KG1 (cell line): ENCODE data around the gene OLFM1.

Source experiments
- DNase-seq: peaks from one replicate; lab custom pipeline; 2025; lab: John Stamatoyannopoulos, UW

OLFM1 gene

DNA sequence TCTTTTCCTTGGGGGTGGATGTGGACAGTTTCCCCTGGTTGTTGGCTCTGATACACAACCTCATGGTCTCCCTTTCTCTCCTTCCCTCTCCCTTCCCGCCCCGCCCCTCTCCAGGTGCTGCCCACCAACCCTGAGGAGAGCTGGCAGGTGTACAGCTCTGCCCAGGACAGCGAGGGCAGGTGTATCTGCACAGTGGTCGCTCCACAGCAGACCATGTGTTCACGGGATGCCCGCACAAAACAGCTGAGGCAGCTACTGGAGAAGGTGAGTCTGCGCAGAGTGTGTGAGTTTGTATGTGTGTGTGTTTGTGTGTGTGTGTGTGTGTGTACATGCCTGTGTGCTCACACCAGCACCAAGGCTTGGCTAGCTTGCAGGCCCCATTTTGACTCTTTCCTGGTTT, 2.6 kb downstream of the OLFM1 start:
- DNase-seq = no peak

- no peak for DNase-seq
These were observed 3.1 kb downstream of the OLFM1 start for GRCh38 chr9:135090547-135090946.

- DNase-seq = no peak
These were observed 4.1 kb downstream of the OLFM1 start for GRCh38 chr9:135091545-135091944.

- DNase-seq = no peak
These were observed 5.6 kb downstream of the OLFM1 start for GRCh38 chr9:135093111-135093510.

DNA sequence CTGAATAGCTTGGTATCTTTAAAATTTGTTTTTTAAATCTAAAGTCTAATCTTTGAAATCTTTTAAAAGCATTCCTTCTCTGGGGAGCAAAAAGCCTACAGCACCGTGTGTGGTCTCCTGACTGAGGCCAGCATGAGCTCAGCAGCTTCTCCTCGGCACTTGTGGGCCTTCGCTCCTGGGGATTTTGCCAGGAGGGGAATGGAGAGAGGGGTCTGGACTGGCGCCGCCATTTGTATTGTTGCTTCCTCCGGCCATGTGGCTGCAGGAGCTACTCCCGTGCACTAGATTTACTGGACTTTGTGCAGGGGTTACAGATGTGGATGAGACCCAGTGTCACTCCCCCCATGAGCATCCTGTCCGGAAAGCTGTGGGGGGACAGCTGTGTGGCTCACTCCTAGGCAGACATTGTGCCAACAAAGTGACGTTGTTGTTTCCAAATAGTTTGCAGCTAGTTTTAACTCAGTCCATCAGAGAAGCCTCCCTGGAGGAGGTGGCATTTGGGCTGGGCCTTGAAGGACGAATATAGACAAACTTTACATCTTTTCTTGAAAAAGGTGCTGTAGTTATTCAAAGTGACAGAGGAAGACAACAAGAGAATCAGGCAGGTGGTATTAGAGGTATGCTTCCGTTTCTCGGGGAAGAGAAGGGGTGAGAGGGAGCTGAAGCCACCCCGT, 6.6 kb downstream of the OLFM1 start:
- DNase-seq = no peak

DNA sequence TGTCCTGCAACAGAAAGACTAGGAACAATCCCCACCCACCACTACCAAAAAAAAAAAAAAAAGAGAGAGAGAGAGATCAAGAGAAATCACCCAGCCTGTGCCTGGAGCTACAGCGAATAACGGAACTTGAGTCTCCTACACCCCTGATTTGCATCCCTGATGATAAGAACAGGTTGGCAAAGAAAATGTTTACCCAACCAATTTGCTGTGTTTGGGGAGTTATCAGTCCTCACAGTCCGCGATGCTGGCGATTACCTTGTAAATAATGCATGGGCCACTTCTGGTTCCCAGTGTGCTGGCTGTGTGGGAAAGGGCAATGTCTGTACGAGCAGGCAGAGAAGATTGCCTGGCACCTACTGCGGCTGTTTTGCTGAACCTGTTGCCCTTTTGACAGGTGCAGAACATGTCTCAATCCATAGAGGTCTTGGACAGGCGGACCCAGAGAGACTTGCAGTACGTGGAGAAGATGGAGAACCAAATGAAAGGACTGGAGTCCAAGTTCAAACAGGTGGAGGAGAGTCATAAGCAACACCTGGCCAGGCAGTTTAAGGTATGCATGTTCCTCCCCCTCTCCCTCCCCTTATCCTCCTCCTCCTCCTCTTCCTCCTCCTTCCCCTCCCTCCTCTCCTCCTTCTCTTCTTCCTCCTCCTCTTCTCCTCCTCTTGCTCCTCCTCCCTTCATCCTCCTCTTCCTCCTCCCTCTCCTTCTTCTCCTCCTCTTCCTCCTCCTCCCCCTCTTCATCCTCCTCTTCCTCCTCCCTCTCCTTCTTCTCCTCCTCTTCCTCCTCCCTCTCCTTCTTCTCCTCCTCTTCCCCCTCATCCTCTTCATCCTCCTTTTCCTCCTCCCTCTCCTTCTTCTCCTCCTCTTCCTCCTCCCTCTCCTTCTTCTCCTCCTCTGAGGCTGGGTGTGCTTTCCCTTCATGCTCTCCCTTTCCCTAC, 8.3 kb downstream of the OLFM1 start:
- no peak for DNase-seq

GRCh38 chr9:135096408-135096895, 9.0 kb downstream of the OLFM1 start:
- no peak for DNase-seq

DNA sequence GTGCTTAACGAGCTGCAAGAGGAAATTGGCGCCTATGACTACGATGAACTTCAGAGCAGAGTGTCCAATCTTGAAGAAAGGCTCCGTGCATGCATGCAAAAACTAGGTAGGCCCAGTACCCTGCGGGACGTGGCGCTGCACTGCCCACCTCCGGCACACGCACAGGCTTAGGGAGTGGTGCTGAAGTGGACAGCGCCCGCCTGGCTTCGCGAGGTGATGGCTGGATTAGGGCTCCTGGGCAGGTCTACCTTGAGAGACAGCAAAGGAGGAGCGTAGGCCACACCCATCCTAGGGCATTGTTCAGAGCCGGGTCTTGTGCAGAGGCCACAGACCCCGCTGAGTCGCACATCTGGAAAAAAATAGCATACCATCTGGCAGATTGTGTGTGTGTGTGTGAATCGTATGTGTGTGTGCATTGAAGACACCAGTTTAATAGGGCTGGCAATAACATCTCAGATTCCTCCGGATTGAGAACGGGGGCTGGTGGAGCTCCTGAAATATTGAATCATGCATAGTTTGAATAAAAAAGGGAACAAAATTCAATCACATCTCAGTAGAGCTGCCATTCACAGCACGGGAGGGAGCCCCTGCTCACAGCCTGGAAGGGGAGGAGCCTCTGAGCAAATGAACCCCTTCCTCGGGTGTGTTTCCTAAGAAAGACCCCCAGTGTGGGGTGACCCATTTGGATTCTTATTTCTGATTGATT, 11.1 kb downstream of the OLFM1 start:
- DNase-seq = no peak

GRCh38 chr9:135099574-135099973, 12.1 kb downstream of the OLFM1 start:
- DNase-seq = no peak

DNA sequence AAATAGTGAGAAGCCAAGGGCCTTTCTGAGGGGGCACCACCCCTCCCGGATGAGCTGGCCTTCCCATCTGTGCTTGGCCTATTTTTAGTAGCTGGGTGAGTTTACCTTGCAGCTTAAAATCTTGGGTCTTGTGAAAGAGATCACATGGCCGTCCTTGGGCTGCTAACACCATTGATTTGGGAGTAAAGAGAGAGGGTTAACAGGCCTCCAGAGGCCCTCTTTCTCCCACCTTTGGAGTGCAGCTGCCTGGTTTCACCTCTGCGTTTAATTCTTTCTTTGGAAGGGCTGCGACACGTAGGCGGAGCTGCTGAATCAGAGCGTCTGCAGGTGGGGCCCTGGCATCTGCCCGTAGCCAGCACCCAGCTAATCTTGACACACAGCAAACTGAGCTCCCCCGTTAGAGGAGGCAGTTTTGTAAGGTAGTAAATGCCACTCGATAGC, 12.8 kb downstream of the OLFM1 start:
- DNase-seq = no peak

GRCh38 chr9:135100725-135101410, 13.4 kb downstream of the OLFM1 start:
- DNase-seq = no peak

- DNase-seq = no peak
These were observed 14.0 kb downstream of the OLFM1 start for GRCh38 chr9:135101486-135101885.

GRCh38 chr9:135101926-135102325, 14.5 kb downstream of the OLFM1 start:
- no peak for DNase-seq

GRCh38 chr9:135102331-135102730, 14.9 kb downstream of the OLFM1 start:
- no peak for DNase-seq

- DNase-seq = no peak
These were observed 15.6 kb downstream of the OLFM1 start for GRCh38 chr9:135103001-135103446.

DNA sequence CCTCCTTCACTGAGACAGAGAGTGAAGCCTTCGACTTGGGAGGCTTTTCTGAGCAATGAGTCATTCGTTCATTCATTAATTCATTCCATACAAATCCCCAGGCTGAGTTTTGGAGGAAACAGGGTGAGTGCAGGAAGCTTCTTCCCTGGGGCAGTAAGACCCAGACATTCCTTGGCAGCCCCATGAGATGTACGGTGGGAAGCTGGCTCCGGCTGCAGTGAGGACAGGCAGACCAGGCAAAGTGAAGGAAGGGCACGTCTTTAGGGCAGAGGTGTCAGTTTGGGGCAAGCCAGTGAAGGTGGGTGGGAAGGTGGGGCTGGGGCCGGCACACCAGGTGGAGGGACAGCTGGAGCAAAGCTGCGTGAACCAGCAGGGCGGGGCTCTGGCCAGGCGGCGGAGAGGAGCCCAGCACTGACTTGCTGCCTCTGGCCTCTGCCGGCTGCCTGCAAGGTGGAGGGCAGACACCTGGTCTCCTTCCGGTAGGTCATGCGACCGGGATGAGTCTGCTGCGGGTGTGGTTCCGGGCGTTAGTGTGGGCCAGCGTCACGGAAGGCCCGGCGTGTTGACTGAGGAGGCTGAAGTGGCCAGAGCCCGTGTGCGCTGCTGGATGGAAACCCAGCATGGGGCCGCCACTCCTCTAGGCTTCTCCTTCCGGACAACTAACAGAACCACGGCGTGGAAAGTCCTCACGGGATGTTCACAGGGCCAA, 16.6 kb downstream of the OLFM1 start:
- DNase-seq = no peak

DNA sequence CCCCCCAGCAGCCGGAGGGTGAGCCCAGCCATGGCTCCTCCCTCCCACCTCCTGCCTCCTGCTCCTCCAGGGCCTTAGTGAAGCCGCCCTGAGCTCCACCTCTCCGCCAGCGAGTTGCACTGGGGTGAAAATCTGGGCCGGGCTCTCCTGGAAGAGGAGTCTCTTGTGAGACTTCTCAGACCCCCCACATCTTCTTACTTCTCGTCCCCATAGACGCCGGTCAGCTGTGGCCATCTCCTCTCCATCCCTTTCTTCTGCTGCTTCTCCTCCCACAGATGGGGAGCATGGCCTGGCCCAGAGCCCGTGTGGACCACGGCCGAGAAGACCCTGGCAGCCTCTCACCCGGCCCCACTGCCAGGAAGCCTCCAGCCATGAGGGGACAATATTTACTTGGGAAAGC, 17.3 kb downstream of the OLFM1 start:
- DNase-seq = no peak

- DNase-seq = no peak
These were observed 17.8 kb downstream of the OLFM1 start for GRCh38 chr9:135105211-135105745.

DNA sequence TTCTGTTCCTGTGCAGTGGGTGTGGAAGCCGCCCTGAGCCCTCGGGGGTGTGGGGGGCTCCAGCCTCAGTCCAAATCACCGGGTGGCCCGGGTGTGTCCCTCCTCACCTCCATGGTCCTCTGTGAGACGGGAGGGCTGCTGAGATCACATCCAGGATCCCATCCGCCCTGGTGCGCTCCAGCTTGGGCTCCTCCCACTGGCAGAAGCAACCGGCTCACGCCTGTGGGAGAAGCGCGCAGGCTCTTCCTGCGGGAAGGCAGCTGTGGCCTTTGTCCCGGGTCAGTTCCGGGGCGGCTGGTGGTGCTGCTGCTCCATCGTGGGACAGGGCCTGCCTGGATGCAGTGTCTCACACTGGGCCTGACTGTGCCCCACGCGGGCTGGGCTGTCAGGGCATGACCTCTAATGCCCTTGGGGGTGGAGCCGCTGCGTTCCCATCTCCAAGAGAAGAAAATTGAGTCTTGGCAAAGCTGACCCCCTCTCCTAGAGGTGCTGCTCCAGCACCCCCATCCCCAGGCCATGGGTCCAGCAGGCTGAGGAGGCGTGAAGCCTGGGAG, 18.5 kb downstream of the OLFM1 start:
- no peak for DNase-seq

- DNase-seq = no peak
These were observed 19.2 kb downstream of the OLFM1 start for GRCh38 chr9:135106551-135107270.
